ENCODE data around the gene OSBPL9.

GRCh38 chr1:51642739-51643142, 25.8 kb downstream of the OSBPL9 start:
- TF ChIP-seq CTCF (tag by site-specific recombination; IDR thresholded peaks at IDR 0.05) (no peak), ZNF223 (tag by site-specific recombination; IDR thresholded peaks at IDR 0.05) (no peak), ZNF654 (tag by site-specific recombination; IDR thresholded peaks at IDR 0.05; ENCODE audit: low read depth) (no peak), OSR2 (tag by site-specific recombination; IDR thresholded peaks at IDR 0.05) (no peak), PRDM10 (tag by site-specific recombination; IDR thresholded peaks at IDR 0.05) (peak; percentile 3; the same call in 1 of the 2 replicates), ZNF560 (tag by site-specific recombination; IDR thresholded peaks at IDR 0.05; ENCODE audit: borderline replicate concordance) (no peak)

Data from HEK293 (cell line).